Activated T-helper 2 cell treated with anti-CD3 and anti-CD28 coated beads, Interferon-gamma antibody, Interleukin-2, Interleukin-4, amounts not matched to agents 10 μg/mL and 5 μg/mL and 100 μg/mL, durations not matched to agents 14 hours and 24 hours and 36 hours (primary cell): ENCODE data around the gene BRD8. TPM values are rescaled to one million over a fixed set of nuclear protein-coding genes. Genes with fewer than 3 reads are reported as not detected.
"Not testable (repeated sequence)": the region's sequence is repeated elsewhere in the genome, so short reads cannot be mapped to it uniquely, and the experiment has no call there.

Experiments used
- DNase-seq: peaks from one replicate; pipeline ENCODE4 v3.0.0; 2021; ENCODE audit warnings: low spot score
- H3K27ac Mint-ChIP-seq: one replicate; pipeline ENCODE4 v1.8.0; 2021; ENCODE audit warnings: mixed read lengths
- H3K27me3 Mint-ChIP-seq: one replicate; pipeline ENCODE4 v1.8.0; 2021; ENCODE audit warnings: low read depth, mixed read lengths
- H3K36me3 Mint-ChIP-seq: one replicate; pipeline ENCODE4 v1.8.0; 2021; ENCODE audit warnings: low read depth, mixed read lengths
- H3K4me1 Mint-ChIP-seq: one replicate; pipeline ENCODE4 v1.8.0; 2021; ENCODE audit warnings: low read depth, mixed read lengths
- H3K4me3 Mint-ChIP-seq: one replicate; pipeline ENCODE4 v1.8.0; 2021; ENCODE audit warnings: low read depth, mild to moderate bottlenecking, moderate library complexity, mixed read lengths
- H3K9me3 Mint-ChIP-seq: one replicate; pipeline ENCODE4 v1.8.0; 2021; ENCODE audit warnings: mixed read lengths
- intact Hi-C: fragments of 100-400 bp; cut with micrococcal nuclease; formaldehyde crosslinking; loops from one replicate; pipeline ENCODE4 v1.15.1; 2023
- total RNA-seq: library from RNA; stranded (reverse); gene quantifications from 2 replicates; pipeline ENCODE4 v1.2.3, GENCODE V29; 2022

BRD8 gene
- total RNA-seq, 1 donor from 2014 or later: 48.4 TPM

GRCh38 chr5:138148811-138149210, 29.6 kb downstream of the BRD8 start:
- peaks cover 2% of the 10 kb centered on the region for H3K27me3 Mint-ChIP-seq
- intact Hi-C loops: no loop called here
- no peaks in the 10 kb centered on the region for H3K9me3 Mint-ChIP-seq
- no peak for DNase-seq
- H3K4me1 Mint-ChIP-seq: no peaks in the 10 kb centered on the region
- H3K36me3 Mint-ChIP-seq: no peaks in the 10 kb centered on the region
- H3K27ac Mint-ChIP-seq: no peak overlapping the region
- H3K4me3 Mint-ChIP-seq: no peak overlapping the region

- H3K27ac Mint-ChIP-seq, H3K9me3 Mint-ChIP-seq, H3K36me3 Mint-ChIP-seq, intact Hi-C loops, DNase-seq, H3K4me3 Mint-ChIP-seq, H3K4me1 Mint-ChIP-seq: not testable (repeated sequence)
- H3K27me3 Mint-ChIP-seq: peaks cover 10% of the 10 kb centered on the region
Measured at GRCh38 chr5:138143578-138143977, 34.9 kb downstream of the BRD8 start.

- DNase-seq: no peak
- no peaks in the 10 kb centered on the region for H3K36me3 Mint-ChIP-seq
- no peaks in the 10 kb centered on the region for H3K9me3 Mint-ChIP-seq
- peaks cover 14% of the 10 kb centered on the region for H3K27me3 Mint-ChIP-seq
- no peak overlapping the region for H3K4me3 Mint-ChIP-seq
- intact Hi-C loops: no loop called here
- no peaks in the 10 kb centered on the region for H3K4me1 Mint-ChIP-seq
- H3K27ac Mint-ChIP-seq: no peak overlapping the region
Measured at GRCh38 chr5:138141734-138142133, 36.7 kb downstream of the BRD8 start.

- H3K27ac Mint-ChIP-seq: no peak overlapping the region
Measured at GRCh38 chr5:138140268-138140667, 38.2 kb downstream of the BRD8 start.

GRCh38 chr5:138139781-138140090, 38.7 kb downstream of the BRD8 start:
- H3K4me3 Mint-ChIP-seq: no peak overlapping the region
- H3K27ac Mint-ChIP-seq: no peak overlapping the region
- no peaks in the 10 kb centered on the region for H3K36me3 Mint-ChIP-seq
- intact Hi-C loops: loop anchor here (10.0 kb wide), 1 partner anchor 515 kb away; no protein-coding TSS in a partner anchor
- DNase-seq: no peak
- H3K9me3 Mint-ChIP-seq: no peaks in the 10 kb centered on the region
- H3K27me3 Mint-ChIP-seq: peaks cover 19% of the 10 kb centered on the region
- H3K4me1 Mint-ChIP-seq: no peaks in the 10 kb centered on the region

More at GRCh38 chr5:138140268-138140667, 38.2 kb downstream of the BRD8 start:
- Mint-ChIP-seq H3K4me3 (no peak overlapping the region), H3K27me3 (peaks cover 19% of the 10 kb centered on the region), H3K4me1 (no peaks in the 10 kb centered on the region), H3K9me3 (no peaks in the 10 kb centered on the region), H3K36me3 (no peaks in the 10 kb centered on the region)
- intact Hi-C loops: no loop called here
- DNase-seq: no peak

- Mint-ChIP-seq H3K9me3 (no peaks in the 10 kb centered on the region), H3K36me3 (no peaks in the 10 kb centered on the region), H3K4me1 (no peaks in the 10 kb centered on the region), H3K27me3 (peaks cover 19% of the 10 kb centered on the region), H3K4me3 (no peak within 1 kb of the TSS), H3K27ac (no peak within 1 kb of the TSS)
- DNase-seq: no peak
- intact Hi-C loops: loop anchor here (10.0 kb wide), 1 partner anchor 514 kb away; no protein-coding TSS in a partner anchor
Measured at GRCh38 chr5:138138949-138139780, 39.3 kb downstream of the BRD8 start, which contains the start of gene NME5. NME5 (minus strand) TSS chr5:138139428; CDS start chr5:138138780, 648 bp downstream.

GRCh38 chr5:138132543-138132942, 45.9 kb downstream of the BRD8 start:
- Mint-ChIP-seq H3K27me3 (peaks cover 17% of the 10 kb centered on the region), H3K9me3 (no peaks in the 10 kb centered on the region), H3K36me3 (no peaks in the 10 kb centered on the region), H3K27ac (no peak overlapping the region), H3K4me1 (peaks cover 2% of the 10 kb centered on the region), H3K4me3 (no peak overlapping the region)
- no peak for DNase-seq
- intact Hi-C loops: loop anchor here (2.0 to 10.0 kb wide), 2 partner anchors 354 to 508 kb away; no protein-coding TSS in a partner anchor

GRCh38 chr5:138129347-138129746, 49.1 kb downstream of the BRD8 start:
- H3K9me3 Mint-ChIP-seq: no peaks in the 10 kb centered on the region
- intact Hi-C loops: no loop called here
- H3K4me1 Mint-ChIP-seq: peaks cover 2% of the 10 kb centered on the region
- peaks cover 13% of the 10 kb centered on the region for H3K27me3 Mint-ChIP-seq
- H3K36me3 Mint-ChIP-seq: no peaks in the 10 kb centered on the region
- no peak overlapping the region for H3K27ac Mint-ChIP-seq
- no peak for DNase-seq
- no peak overlapping the region for H3K4me3 Mint-ChIP-seq

GRCh38 chr5:138128334-138128733, 50.1 kb downstream of the BRD8 start:
- H3K4me3 Mint-ChIP-seq: no peak overlapping the region
- no peak for DNase-seq
- H3K9me3 Mint-ChIP-seq: no peaks in the 10 kb centered on the region
- intact Hi-C loops: no loop called here
- H3K27me3 Mint-ChIP-seq: peaks cover 15% of the 10 kb centered on the region
- no peaks in the 10 kb centered on the region for H3K36me3 Mint-ChIP-seq
- no peak overlapping the region for H3K27ac Mint-ChIP-seq
- H3K4me1 Mint-ChIP-seq: no peaks in the 10 kb centered on the region

GRCh38 chr5:138115254-138115653, 63.2 kb downstream of the BRD8 start:
- no peaks in the 10 kb centered on the region for H3K9me3 Mint-ChIP-seq
- H3K27ac Mint-ChIP-seq: no peak overlapping the region
- intact Hi-C loops: no loop called here
- H3K36me3 Mint-ChIP-seq: no peaks in the 10 kb centered on the region
- no peaks in the 10 kb centered on the region for H3K4me1 Mint-ChIP-seq
- H3K4me3 Mint-ChIP-seq: no peak overlapping the region
- H3K27me3 Mint-ChIP-seq: peaks cover 13% of the 10 kb centered on the region
- no peak for DNase-seq

GRCh38 chr5:138111937-138112336, 66.5 kb downstream of the BRD8 start:
- DNase-seq: no peak
- Mint-ChIP-seq H3K27me3 (peaks cover 20% of the 10 kb centered on the region), H3K36me3 (no peaks in the 10 kb centered on the region), H3K4me1 (peaks cover 4% of the 10 kb centered on the region), H3K4me3 (no peak overlapping the region), H3K27ac (no peak overlapping the region), H3K9me3 (no peaks in the 10 kb centered on the region)
- intact Hi-C loops: no loop called here

- Mint-ChIP-seq H3K4me3 (no peak overlapping the region), H3K27ac (no peak overlapping the region), H3K36me3 (no peaks in the 10 kb centered on the region), H3K9me3 (no peaks in the 10 kb centered on the region), H3K4me1 (peaks cover 4% of the 10 kb centered on the region), H3K27me3 (peaks cover 17% of the 10 kb centered on the region)
- intact Hi-C loops: no loop called here
- DNase-seq: no peak
Measured at GRCh38 chr5:138111181-138111580, 67.2 kb downstream of the BRD8 start.

- Mint-ChIP-seq H3K27ac (no peak overlapping the region), H3K4me1 (peaks cover 4% of the 10 kb centered on the region), H3K9me3 (no peaks in the 10 kb centered on the region), H3K36me3 (no peaks in the 10 kb centered on the region), H3K27me3 (peaks cover 17% of the 10 kb centered on the region), H3K4me3 (no peak overlapping the region)
- intact Hi-C loops: no loop called here
- no peak for DNase-seq
Measured at GRCh38 chr5:138110266-138110963, 68.0 kb downstream of the BRD8 start.
